ENCODE measurements around the gene ASPRV1. TPM values are rescaled to one million over a fixed set of nuclear protein-coding genes. Genes with fewer than 3 reads are reported as not detected.

Gene ASPRV1
- total and polyA plus RNA-seq, 4 donors = 0.19 to 0.75 (median 0.23) TPM

DNA sequence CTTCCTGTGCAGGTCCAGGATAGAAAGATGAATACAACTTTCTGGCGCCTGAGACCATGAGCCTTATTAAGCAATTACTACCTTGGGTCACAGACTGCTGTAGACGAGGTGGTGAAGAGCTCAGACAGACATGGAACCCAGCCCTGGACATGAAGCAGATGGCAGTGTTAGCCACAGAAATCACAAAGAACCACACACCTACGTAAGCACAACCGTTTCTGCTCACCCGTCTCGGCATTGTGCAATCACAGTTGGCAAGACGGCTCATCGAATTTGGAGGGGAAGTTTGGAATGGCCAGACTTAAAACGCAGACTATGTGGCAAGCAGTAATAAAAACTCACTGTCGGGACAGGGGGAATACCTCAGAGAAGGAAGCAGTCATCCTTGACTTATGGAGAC is 24.3 kb upstream of the ASPRV1 start:
- 56% methylated on average over 10 of the region's 10 CpGs for WGBS
- Histone ChIP-seq H3K27me3 (ENCODE audit: control insufficient read depth in 4 of 4, insufficient read depth in 4 of 4, low read length in 3 of 4) (no peaks in the 10 kb centered on the region), H3K9me3 (ENCODE audit: control insufficient read depth in 4 of 4, low read length in 3 of 4) (no peaks in the 10 kb centered on the region), H3K4me1 (ENCODE audit: control insufficient read depth in 4 of 4, insufficient read depth in 4 of 4, low read length in 3 of 4) (peaks cover 0 to 6% (median under 1%) of the 10 kb centered on the region in 4 donors), H3K27ac (ENCODE audit: low read depth in 1 of 2, low read length in 2 of 2) (peak overlapping the region in 1 of 2 donors; percentile 45), H3K36me3 (ENCODE audit: control insufficient read depth in 4 of 4, insufficient read depth in 3 of 4, low read depth in 1 of 4, low read length in 3 of 4) (no peaks in the 10 kb centered on the region), H3K9ac (ENCODE audit: low read depth in 1 of 2, low read length in 2 of 2) (no peak overlapping the region), H3K4me3 (ENCODE audit: low read depth in 1 of 3, low read length in 3 of 3) (no peak overlapping the region)
- no peak for DNase-seq (ENCODE audit: low spot score)
- TF ChIP-seq EGR1 (IDR thresholded peaks at IDR 0.05; ENCODE audit: low read depth in 2 of 2) (no peak), HNF4A (conservative IDR thresholded peaks at IDR 0.05) (peak in 1 of 2 donors; percentile 20), JUND (IDR thresholded peaks at IDR 0.05) (peak in 1 of 2 donors; percentile 10), YY1 (IDR thresholded peaks at IDR 0.05) (peak; percentile 82), GABPA (IDR thresholded peaks at IDR 0.05 in 1 of 2, conservative IDR thresholded peaks at IDR 0.05 in 1 of 2) (no peak), RXRA (IDR thresholded peaks at IDR 0.05) (peak in 1 of 2 donors; percentile 20), ATF3 (IDR thresholded peaks at IDR 0.05) (no peak), RAD21 (IDR thresholded peaks at IDR 0.05) (peak; percentile 30 to 66), HNF4G (IDR thresholded peaks at IDR 0.05) (no peak), SP1 (IDR thresholded peaks at IDR 0.05) (no peak), MAX (IDR thresholded peaks at IDR 0.05) (no peak)
- TF ChIP-seq, protein P1, sequence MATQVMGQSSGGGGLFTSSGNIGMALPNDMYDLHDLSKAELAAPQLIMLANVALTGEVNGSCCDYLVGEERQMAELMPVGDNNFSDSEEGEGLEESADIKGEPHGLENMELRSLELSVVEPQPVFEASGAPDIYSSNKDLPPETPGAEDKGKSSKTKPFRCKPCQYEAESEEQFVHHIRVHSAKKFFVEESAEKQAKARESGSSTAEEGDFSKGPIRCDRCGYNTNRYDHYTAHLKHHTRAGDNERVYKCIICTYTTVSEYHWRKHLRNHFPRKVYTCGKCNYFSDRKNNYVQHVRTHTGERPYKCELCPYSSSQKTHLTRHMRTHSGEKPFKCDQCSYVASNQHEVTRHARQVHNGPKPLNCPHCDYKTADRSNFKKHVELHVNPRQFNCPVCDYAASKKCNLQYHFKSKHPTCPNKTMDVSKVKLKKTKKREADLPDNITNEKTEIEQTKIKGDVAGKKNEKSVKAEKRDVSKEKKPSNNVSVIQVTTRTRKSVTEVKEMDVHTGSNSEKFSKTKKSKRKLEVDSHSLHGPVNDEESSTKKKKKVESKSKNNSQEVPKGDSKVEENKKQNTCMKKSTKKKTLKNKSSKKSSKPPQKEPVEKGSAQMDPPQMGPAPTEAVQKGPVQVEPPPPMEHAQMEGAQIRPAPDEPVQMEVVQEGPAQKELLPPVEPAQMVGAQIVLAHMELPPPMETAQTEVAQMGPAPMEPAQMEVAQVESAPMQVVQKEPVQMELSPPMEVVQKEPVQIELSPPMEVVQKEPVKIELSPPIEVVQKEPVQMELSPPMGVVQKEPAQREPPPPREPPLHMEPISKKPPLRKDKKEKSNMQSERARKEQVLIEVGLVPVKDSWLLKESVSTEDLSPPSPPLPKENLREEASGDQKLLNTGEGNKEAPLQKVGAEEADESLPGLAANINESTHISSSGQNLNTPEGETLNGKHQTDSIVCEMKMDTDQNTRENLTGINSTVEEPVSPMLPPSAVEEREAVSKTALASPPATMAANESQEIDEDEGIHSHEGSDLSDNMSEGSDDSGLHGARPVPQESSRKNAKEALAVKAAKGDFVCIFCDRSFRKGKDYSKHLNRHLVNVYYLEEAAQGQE (IDR thresholded peaks at IDR 0.05) = peak; percentile 19

- Histone ChIP-seq H3K27ac (ENCODE audit: low read depth in 1 of 2, low read length in 2 of 2) (peak overlapping the region in 1 of 2 donors; percentile 24), H3K9me3 (ENCODE audit: control insufficient read depth in 4 of 4, low read length in 3 of 4) (no peaks in the 10 kb centered on the region), H3K9ac (ENCODE audit: low read depth in 1 of 2, low read length in 2 of 2) (no peak overlapping the region), H3K4me1 (ENCODE audit: control insufficient read depth in 4 of 4, insufficient read depth in 4 of 4, low read length in 3 of 4) (peaks cover 3 to 8% (median 3%) of the 10 kb centered on the region in 4 donors), H3K36me3 (ENCODE audit: control insufficient read depth in 4 of 4, insufficient read depth in 3 of 4, low read depth in 1 of 4, low read length in 3 of 4) (no peaks in the 10 kb centered on the region), H3K27me3 (ENCODE audit: control insufficient read depth in 4 of 4, insufficient read depth in 4 of 4, low read length in 3 of 4) (no peaks in the 10 kb centered on the region), H3K4me3 (ENCODE audit: low read depth in 1 of 3, low read length in 3 of 3) (no peak overlapping the region)
- DNase-seq (ENCODE audit: low spot score) = no peak
- TF ChIP-seq YY1 (IDR thresholded peaks at IDR 0.05) = no peak
- TF ChIP-seq, protein P2, sequence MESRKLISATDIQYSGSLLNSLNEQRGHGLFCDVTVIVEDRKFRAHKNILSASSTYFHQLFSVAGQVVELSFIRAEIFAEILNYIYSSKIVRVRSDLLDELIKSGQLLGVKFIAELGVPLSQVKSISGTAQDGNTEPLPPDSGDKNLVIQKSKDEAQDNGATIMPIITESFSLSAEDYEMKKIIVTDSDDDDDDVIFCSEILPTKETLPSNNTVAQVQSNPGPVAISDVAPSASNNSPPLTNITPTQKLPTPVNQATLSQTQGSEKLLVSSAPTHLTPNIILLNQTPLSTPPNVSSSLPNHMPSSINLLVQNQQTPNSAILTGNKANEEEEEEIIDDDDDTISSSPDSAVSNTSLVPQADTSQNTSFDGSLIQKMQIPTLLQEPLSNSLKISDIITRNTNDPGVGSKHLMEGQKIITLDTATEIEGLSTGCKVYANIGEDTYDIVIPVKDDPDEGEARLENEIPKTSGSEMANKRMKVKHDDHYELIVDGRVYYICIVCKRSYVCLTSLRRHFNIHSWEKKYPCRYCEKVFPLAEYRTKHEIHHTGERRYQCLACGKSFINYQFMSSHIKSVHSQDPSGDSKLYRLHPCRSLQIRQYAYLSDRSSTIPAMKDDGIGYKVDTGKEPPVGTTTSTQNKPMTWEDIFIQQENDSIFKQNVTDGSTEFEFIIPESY (IDR thresholded peaks at IDR 0.05) = no peak
- no peak for TF ChIP-seq FOXA2 (IDR thresholded peaks at IDR 0.05)
- WGBS = 94% methylated on average over 3 of the region's 3 CpGs
Measured at GRCh38 chr2:69985216-69985615, 23.8 kb upstream of the ASPRV1 start.

All from liver (tissue), 9 donors.